Vagina (tissue), 2 donors: ENCODE measurements around the gene PMAIP1. TPM values are rescaled to one million over a fixed set of nuclear protein-coding genes. Genes with fewer than 3 reads are reported as not detected.

Source experiments
- DNase-seq, 2 donors: peaks; one replicate each; pipeline ENCODE4 v3.0.0-alpha.2; 2017; ENCODE audit errors: extremely low spot score in 2 of 2
- H3K27ac ChIP-seq: fragments of 200-600 bp; sonication (generic); one replicate; pipeline ENCODE4 v1.5.1; 2019
- H3K27me3 ChIP-seq: fragments of 200-600 bp; sonication (generic); one replicate; pipeline ENCODE4 v1.5.1; 2019
- H3K36me3 ChIP-seq, 2 donors: fragments of 200-600 bp; sonication (generic); one replicate each; pipeline ENCODE4 v1.5.1; 2017 to 2019
- H3K4me1 ChIP-seq: fragments of 200-600 bp; sonication (generic); one replicate; pipeline ENCODE4 v1.5.1; 2019
- H3K4me3 ChIP-seq, 2 donors: fragments of 200-600 bp; sonication (generic); 1 replicate in 1 of 2; 2 replicates in 1 of 2; pipeline ENCODE4 v1.5.1; 2016 to 2019
- H3K9me3 ChIP-seq: fragments of 200-600 bp; sonication (generic); one replicate; pipeline ENCODE4 v1.5.1; 2019
- POLR2A ChIP-seq, 2 donors: fragments of 450-650 bp; IDR thresholded peaks; one replicate each; pipeline ENCODE4 v1.6.1; 2017; ENCODE audit warnings: antibody characterized with exemption in 2 of 2, mild to moderate bottlenecking in 2 of 2, moderate library complexity in 2 of 2
- POLR2AphosphoS5 ChIP-seq, 2 donors: sonication (generic); formaldehyde crosslinking; IDR thresholded peaks; one replicate each; pipeline ENCODE4 v1.9.0; 2017; ENCODE audit warnings: antibody characterized with exemption in 2 of 2, mild to moderate bottlenecking in 2 of 2, low read depth in 1 of 2; ENCODE audit not compliant: insufficient read depth in 1 of 2
- intact Hi-C: fragments of 100-400 bp; cut with DNase I; formaldehyde crosslinking; loops from one replicate; pipeline ENCODE4 v1.15.1; 2023
- total RNA-seq: library from RNA; depleted of rRNA; stranded (reverse); fragments of >200 nt; gene quantifications from one replicate; pipeline ENCODE4 v1.2.3, GENCODE V29; 2016
- TF ChIP-seq, protein P1 (sequence below), 3 experiments: fragments of 450-650 bp in 2 of 3; fragments of 200-600 bp in 1 of 3; sonication (generic) in 1 of 3; IDR thresholded peaks; one replicate each; pipeline ENCODE4 v1.5.1; 2017 to 2019; ENCODE audit warnings: antibody characterized with exemption in 3 of 3, mild to moderate bottlenecking in 2 of 3, moderate library complexity in 2 of 3

The PMAIP1 gene
- total RNA-seq, 1 donor from 2014 or later, result 7.4 TPM

DNA sequence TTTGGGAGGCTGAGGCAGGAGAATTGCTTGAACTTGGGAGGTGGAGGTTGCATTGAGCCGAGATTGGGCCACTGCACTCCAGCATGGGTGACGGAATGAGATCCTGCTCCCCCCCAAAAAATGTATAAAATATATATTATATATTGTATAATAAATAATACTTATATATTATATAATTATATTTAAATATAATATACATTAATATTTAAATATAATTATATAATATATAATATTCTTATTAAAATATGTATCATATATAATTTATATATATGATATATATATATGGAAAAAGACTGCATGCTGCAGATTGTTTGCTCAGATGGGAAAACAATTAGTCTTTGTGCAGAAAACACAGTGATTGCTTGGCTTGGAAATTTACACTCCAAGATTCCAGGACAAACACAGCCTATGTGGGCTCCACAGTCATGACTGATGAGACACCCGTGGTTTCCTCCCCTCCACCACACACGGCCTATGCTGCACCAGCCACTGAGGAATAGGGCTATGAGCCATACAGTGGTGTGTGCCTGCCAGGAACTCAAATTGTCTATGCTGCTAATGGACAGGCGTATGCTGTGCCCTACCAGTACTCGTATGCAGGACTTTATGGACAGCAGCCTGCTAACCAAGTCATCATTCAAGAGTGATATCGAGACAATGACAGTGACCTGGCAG, 30.0 kb downstream of the PMAIP1 start:
- H3K4me1 ChIP-seq, result no peaks in the 10 kb centered on the region
- intact Hi-C loops, result no loop called here
- no peaks in the 10 kb centered on the region for H3K36me3 ChIP-seq
- no peaks in the 10 kb centered on the region for H3K27me3 ChIP-seq
- H3K27ac ChIP-seq, result no peak overlapping the region
- no peak overlapping the region for H3K4me3 ChIP-seq
- H3K9me3 ChIP-seq, result no peaks in the 10 kb centered on the region
- TF ChIP-seq POLR2AphosphoS5 (IDR thresholded peaks at IDR 0.05; ENCODE audit: insufficient read depth in 1 of 2, low read depth in 1 of 2) (no peak), POLR2A (IDR thresholded peaks at IDR 0.05) (no peak)
- TF ChIP-seq, protein P1, sequence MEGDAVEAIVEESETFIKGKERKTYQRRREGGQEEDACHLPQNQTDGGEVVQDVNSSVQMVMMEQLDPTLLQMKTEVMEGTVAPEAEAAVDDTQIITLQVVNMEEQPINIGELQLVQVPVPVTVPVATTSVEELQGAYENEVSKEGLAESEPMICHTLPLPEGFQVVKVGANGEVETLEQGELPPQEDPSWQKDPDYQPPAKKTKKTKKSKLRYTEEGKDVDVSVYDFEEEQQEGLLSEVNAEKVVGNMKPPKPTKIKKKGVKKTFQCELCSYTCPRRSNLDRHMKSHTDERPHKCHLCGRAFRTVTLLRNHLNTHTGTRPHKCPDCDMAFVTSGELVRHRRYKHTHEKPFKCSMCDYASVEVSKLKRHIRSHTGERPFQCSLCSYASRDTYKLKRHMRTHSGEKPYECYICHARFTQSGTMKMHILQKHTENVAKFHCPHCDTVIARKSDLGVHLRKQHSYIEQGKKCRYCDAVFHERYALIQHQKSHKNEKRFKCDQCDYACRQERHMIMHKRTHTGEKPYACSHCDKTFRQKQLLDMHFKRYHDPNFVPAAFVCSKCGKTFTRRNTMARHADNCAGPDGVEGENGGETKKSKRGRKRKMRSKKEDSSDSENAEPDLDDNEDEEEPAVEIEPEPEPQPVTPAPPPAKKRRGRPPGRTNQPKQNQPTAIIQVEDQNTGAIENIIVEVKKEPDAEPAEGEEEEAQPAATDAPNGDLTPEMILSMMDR (IDR thresholded peaks at IDR 0.05), result no peak
- DNase-seq, result no peak

GRCh38 chr18:59932401-59932800, 32.6 kb downstream of the PMAIP1 start:
- DNase-seq, result no peak
- Histone ChIP-seq H3K4me3 (no peak overlapping the region), H3K4me1 (no peaks in the 10 kb centered on the region), H3K9me3 (no peaks in the 10 kb centered on the region), H3K27ac (no peak overlapping the region), H3K27me3 (no peaks in the 10 kb centered on the region), H3K36me3 (no peaks in the 10 kb centered on the region)
- intact Hi-C loops, result no loop called here
- no peak for TF ChIP-seq POLR2A (IDR thresholded peaks at IDR 0.05)
- TF ChIP-seq, protein P1 (IDR thresholded peaks at IDR 0.05), result no peak
- no peak for TF ChIP-seq POLR2AphosphoS5 (IDR thresholded peaks at IDR 0.05; ENCODE audit: insufficient read depth in 1 of 2, low read depth in 1 of 2)

GRCh38 chr18:59938676-59939075, 38.9 kb downstream of the PMAIP1 start:
- H3K27ac ChIP-seq, result no peak overlapping the region
- H3K27me3 ChIP-seq, result no peaks in the 10 kb centered on the region
- no peaks in the 10 kb centered on the region for H3K9me3 ChIP-seq
- no peak overlapping the region for H3K4me3 ChIP-seq
- intact Hi-C loops, result no loop called here
- H3K4me1 ChIP-seq, result no peaks in the 10 kb centered on the region
- DNase-seq, result no peak
- TF ChIP-seq, protein P1 (IDR thresholded peaks at IDR 0.05), result no peak
- TF ChIP-seq POLR2AphosphoS5 (IDR thresholded peaks at IDR 0.05; ENCODE audit: insufficient read depth in 1 of 2, low read depth in 1 of 2) (no peak), POLR2A (IDR thresholded peaks at IDR 0.05) (no peak)
- H3K36me3 ChIP-seq, result no peaks in the 10 kb centered on the region

DNA sequence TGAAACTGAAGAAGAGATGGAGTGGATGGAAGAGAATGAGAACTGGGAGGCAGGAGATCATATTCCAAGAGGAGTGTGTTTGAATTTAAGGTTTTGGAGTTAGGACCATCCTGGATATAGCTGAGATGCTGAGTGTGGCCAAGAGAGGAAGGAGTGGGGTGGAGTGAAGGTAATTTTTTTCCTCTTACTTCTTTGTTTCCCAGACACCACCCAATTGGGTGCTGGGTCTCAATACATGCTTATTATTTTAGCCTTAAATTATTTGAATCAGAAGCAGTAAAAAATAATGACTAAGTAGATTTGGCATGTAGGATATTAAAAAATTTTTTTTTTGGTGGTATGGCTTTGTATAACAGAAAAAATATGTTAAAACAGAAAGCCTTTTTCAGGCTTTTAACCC, 39.3 kb downstream of the PMAIP1 start:
- no peaks in the 10 kb centered on the region for H3K27me3 ChIP-seq
- intact Hi-C loops, result no loop called here
- H3K36me3 ChIP-seq, result no peaks in the 10 kb centered on the region
- no peaks in the 10 kb centered on the region for H3K9me3 ChIP-seq
- H3K27ac ChIP-seq, result no peak overlapping the region
- no peaks in the 10 kb centered on the region for H3K4me1 ChIP-seq
- DNase-seq, result no peak
- no peak overlapping the region for H3K4me3 ChIP-seq
- TF ChIP-seq, protein P1 (IDR thresholded peaks at IDR 0.05), result no peak
- TF ChIP-seq POLR2A (IDR thresholded peaks at IDR 0.05), result no peak
- TF ChIP-seq POLR2AphosphoS5 (IDR thresholded peaks at IDR 0.05; ENCODE audit: insufficient read depth in 1 of 2, low read depth in 1 of 2), result no peak

DNA sequence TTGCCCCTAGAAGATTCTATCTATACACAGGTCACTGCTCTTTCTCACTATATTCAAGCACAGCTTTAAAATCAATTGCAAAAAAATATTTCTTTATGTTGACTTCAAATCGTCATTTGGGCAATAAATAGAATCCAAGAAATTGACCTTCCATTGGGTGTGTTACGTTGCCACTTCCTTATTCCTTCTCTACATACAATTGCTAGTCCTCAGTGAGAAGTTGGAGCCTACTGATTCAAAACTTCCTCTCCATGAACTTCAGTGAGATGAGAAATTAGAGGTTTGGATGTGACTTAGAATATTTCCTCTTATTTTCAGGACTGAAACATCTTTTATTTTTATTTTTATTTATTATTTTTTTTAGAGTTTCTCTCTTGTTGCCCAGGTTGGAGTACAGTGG, 40.3 kb downstream of the PMAIP1 start:
- Histone ChIP-seq H3K4me1 (no peaks in the 10 kb centered on the region), H3K27ac (no peak overlapping the region), H3K9me3 (no peaks in the 10 kb centered on the region), H3K36me3 (no peaks in the 10 kb centered on the region), H3K27me3 (no peaks in the 10 kb centered on the region), H3K4me3 (no peak overlapping the region)
- intact Hi-C loops, result no loop called here
- no peak for DNase-seq
- TF ChIP-seq, protein P1 (IDR thresholded peaks at IDR 0.05), result no peak
- TF ChIP-seq POLR2A (IDR thresholded peaks at IDR 0.05) (no peak), POLR2AphosphoS5 (IDR thresholded peaks at IDR 0.05; ENCODE audit: insufficient read depth in 1 of 2, low read depth in 1 of 2) (no peak)
